Renal cortex interstitium (tissue), 11 donors: ENCODE results near the gene SORT1. TPM values are rescaled to one million over a fixed set of nuclear protein-coding genes. Genes with fewer than 3 reads are reported as not detected.
A peak's percentile ranks its signal among the peaks of the same experiment; 100 is the strongest.
"Not testable (repeated sequence)": the region's sequence is repeated elsewhere in the genome, so short reads cannot be mapped to it uniquely, and the experiment has no call there.

Experiments used
- DNase-seq, 11 donors: peaks; one replicate each; pipeline ENCODE4 v3.0.0-alpha.2; 2013; ENCODE audit warnings: low read depth in 9 of 11, low spot score in 4 of 11; ENCODE audit errors: extremely low read depth in 1 of 11
- polyA plus RNA-seq, 3 donors: library from polyadenylated mRNA; unstranded; fragments of 120-200 nt; gene quantifications; one replicate each; pipeline ENCODE4 v1.2.1, GENCODE V29; 2013; ENCODE audit not compliant: insufficient read length in 3 of 3

The SORT1 gene
- polyA plus RNA-seq, 3 donors, result 50.9 to 60.4 (median 53.3) TPM

GRCh38 chr1:109290137-109290536, 107.6 kb downstream of the SORT1 start:
- no peak for DNase-seq

GRCh38 chr1:109286762-109287161, 111.0 kb downstream of the SORT1 start:
- not testable (repeated sequence) for DNase-seq

GRCh38 chr1:109283748-109284600, 113.7 kb downstream of the SORT1 start:
- no peak for DNase-seq

- peak; percentile 80 to 96 (median 93) for DNase-seq
These were observed 114.6 kb downstream of the SORT1 start, which contains the start of gene PSRC1 for GRCh38 chr1:109282952-109283747. Gene PSRC1 (minus strand): TSS chr1:109283145.

- no peak for DNase-seq
These were observed 115.2 kb downstream of the SORT1 start for GRCh38 chr1:109282497-109282951.

GRCh38 chr1:109281680-109282496, 115.8 kb downstream of the SORT1 start:
- no peak for DNase-seq

- no peak for DNase-seq
These were observed 116.9 kb downstream of the SORT1 start for GRCh38 chr1:109280862-109281261.

- DNase-seq, result no peak
These were observed 118.0 kb downstream of the SORT1 start for GRCh38 chr1:109279615-109280278.

- DNase-seq, result peak in 3 of 11 donors; percentile 53 to 70 (median 63)
These were observed 120.1 kb downstream of the SORT1 start for GRCh38 chr1:109277434-109278204.

GRCh38 chr1:109275706-109276345, 121.9 kb downstream of the SORT1 start:
- DNase-seq, result no peak

- peak in 2 of 11 donors; percentile 65 to 75 for DNase-seq
These were observed 122.9 kb downstream of the SORT1 start for GRCh38 chr1:109274533-109275476.

- no peak for DNase-seq
These were observed 124.0 kb downstream of the SORT1 start for GRCh38 chr1:109273570-109274288.

GRCh38 chr1:109272831-109273547, 124.7 kb downstream of the SORT1 start:
- DNase-seq, result no peak

GRCh38 chr1:109272021-109272799, 125.5 kb downstream of the SORT1 start:
- no peak for DNase-seq
